HepG2 (cell line): ENCODE data around the gene JTB. TPM values are rescaled to one million over a fixed set of nuclear protein-coding genes. Genes with fewer than 3 reads are reported as not detected.

ENCODE experiments used
- ARNTL ChIP-seq: sonication (generic); formaldehyde crosslinking; IDR thresholded peaks from 2 replicates; pipeline ENCODE4 v1.4.0; 2020; ENCODE audit warnings: mild to moderate bottlenecking, missing genetic modification reagents
- CSRNP2 ChIP-seq: sonication (generic); formaldehyde crosslinking; conservative IDR thresholded peaks from 2 replicates; pipeline ENCODE4 v1.8.0; 2022; ENCODE audit warnings: low read depth, missing genetic modification reagents
- FLYWCH1 ChIP-seq: sonication (generic); formaldehyde crosslinking; IDR thresholded peaks from 2 replicates; pipeline ENCODE4 v1.8.1; 2023; ENCODE audit warnings: mild to moderate bottlenecking, missing genetic modification reagents
- HOXA5 ChIP-seq: sonication (generic); formaldehyde crosslinking; IDR thresholded peaks from 2 replicates; pipeline ENCODE4 v1.4.0; 2020; ENCODE audit warnings: missing genetic modification reagents
- NFIC ChIP-seq: IDR thresholded peaks from 2 replicates; pipeline ENCODE4 v1.6.1; 2012; ENCODE audit warnings: mild to moderate bottlenecking, low read length, inconsistent platforms
- PRPF4 ChIP-seq: fragments of 200-400 bp; formaldehyde crosslinking; IDR thresholded peaks from 2 replicates; pipeline ENCODE4 v1.6.1; 2016; ENCODE audit warnings: low read length, low read depth; ENCODE audit not compliant: poor library complexity, severe bottlenecking
- RXRB ChIP-seq: IDR thresholded peaks from 2 replicates; pipeline ENCODE4 v1.6.1; 2016; ENCODE audit warnings: borderline replicate concordance, missing genetic modification reagents, missing compliant biosample characterization
- SMAD3 ChIP-seq: sonication (generic); formaldehyde crosslinking; IDR thresholded peaks from 2 replicates; pipeline ENCODE4 v1.4.0; 2020; ENCODE audit warnings: missing genetic modification reagents
- TFAP4 ChIP-seq: sonication (generic); IDR thresholded peaks from 2 replicates; pipeline ENCODE4 v1.6.1; 2016; ENCODE audit warnings: low read depth, borderline replicate concordance
- YEATS2 ChIP-seq: sonication (generic); formaldehyde crosslinking; IDR thresholded peaks from 2 replicates; pipeline ENCODE4 v1.4.0; 2020; ENCODE audit warnings: missing genetic modification reagents, borderline replicate concordance
- ZBTB44 ChIP-seq: sonication (generic); formaldehyde crosslinking; IDR thresholded peaks from 2 replicates; pipeline ENCODE4 v1.4.0; 2020; ENCODE audit warnings: missing genetic modification reagents
- ZHX1 ChIP-seq: sonication (generic); formaldehyde crosslinking; IDR thresholded peaks from 2 replicates; pipeline ENCODE4 v1.8.1; 2022; ENCODE audit warnings: low read depth, mild to moderate bottlenecking, missing genetic modification reagents
- ZNF10 ChIP-seq: sonication (generic); formaldehyde crosslinking; IDR thresholded peaks from 2 replicates; pipeline ENCODE4 v1.4.0; 2020; ENCODE audit warnings: mild to moderate bottlenecking, low read depth, missing genetic modification reagents, borderline replicate concordance
- ZNF12 ChIP-seq: sonication (generic); formaldehyde crosslinking; IDR thresholded peaks from 2 replicates; pipeline ENCODE4 v1.5.0; 2020; ENCODE audit warnings: missing genetic modification reagents
- ZNF232 ChIP-seq: sonication (generic); formaldehyde crosslinking; IDR thresholded peaks from 2 replicates; pipeline ENCODE4 v1.4.0; 2020; ENCODE audit warnings: missing genetic modification reagents, borderline replicate concordance
- ZNF274 ChIP-seq: sonication (generic); formaldehyde crosslinking; IDR thresholded peaks from 2 replicates; pipeline ENCODE4 v1.5.1; 2020; ENCODE audit warnings: mild to moderate bottlenecking, missing genetic modification reagents
- ZNF501 ChIP-seq: sonication (generic); formaldehyde crosslinking; IDR thresholded peaks from 2 replicates; pipeline ENCODE4 v1.5.1; 2020; ENCODE audit warnings: mild to moderate bottlenecking, moderate library complexity, missing genetic modification reagents
- ZNF577 ChIP-seq: sonication (generic); formaldehyde crosslinking; IDR thresholded peaks from 2 replicates; pipeline ENCODE4 v1.4.0; 2020; ENCODE audit warnings: mild to moderate bottlenecking, low read depth, missing genetic modification reagents, borderline replicate concordance
- ZNF615 ChIP-seq: sonication (generic); formaldehyde crosslinking; IDR thresholded peaks from 2 replicates; pipeline ENCODE4 v1.5.0; 2020; ENCODE audit warnings: mild to moderate bottlenecking, missing genetic modification reagents, borderline replicate concordance
- ZNF629 ChIP-seq: sonication (generic); formaldehyde crosslinking; conservative IDR thresholded peaks from 2 replicates; pipeline ENCODE4 v1.5.0; 2020; ENCODE audit warnings: missing genetic modification reagents
- ZSCAN29 ChIP-seq: sonication (generic); formaldehyde crosslinking; conservative IDR thresholded peaks from 2 replicates; pipeline ENCODE4 v1.4.0; 2020; ENCODE audit warnings: mild to moderate bottlenecking, missing genetic modification reagents
- ZSCAN31 ChIP-seq: sonication (generic); formaldehyde crosslinking; IDR thresholded peaks from 2 replicates; pipeline ENCODE4 v1.5.0; 2020; ENCODE audit warnings: low read depth, mild to moderate bottlenecking, missing genetic modification reagents
- polyA plus RNA-seq, 8 experiments: library from polyadenylated mRNA; depleted of rRNA in 3 of 8; stranded (reverse) in 7 of 8; unstranded in 1 of 8; fragments of >200 nt; fragmentation: Illumina TruSeq in 4 of 8; extraction: Trizol in 4 of 8; gene quantifications; 2 replicates each; pipeline versions ENCODE4 v1.2.1 to v1.2.3, GENCODE V29; 2011 to 2016; ENCODE audit warnings: low read depth in 4 of 8, missing spikeins in 1 of 8, mixed read lengths in 1 of 8; ENCODE audit not compliant: insufficient read depth in 1 of 8
- total RNA-seq, 5 experiments: library from RNA; depleted of rRNA; stranded (reverse); fragments of >200 nt; fragmentation: Illumina TruSeq; extraction: Trizol; gene quantifications; 2 replicates each; pipeline ENCODE4 v1.2.3, GENCODE V29; 2016; ENCODE audit warnings: low read depth in 1 of 5

Gene JTB
- total and polyA plus RNA-seq, 2 of the 13 experiments (the other 11 are each of a cell fraction or from before 2014, with no cell fraction given), result 96.7 to 99.2 TPM

- no peak for TF ChIP-seq ZNF10
- TF ChIP-seq ZSCAN31, result peak; percentile 89
- TF ChIP-seq YEATS2 (CRISPR knock-in tag), result peak; percentile 41; the same call in 1 of the 2 replicates
- peak; percentile 98 for TF ChIP-seq ZNF501 (CRISPR knock-in tag)
- no peak for TF ChIP-seq PRPF4
- TF ChIP-seq ZNF232, result peak; percentile 88; the same call in 1 of the 2 replicates
- peak; percentile 82 for TF ChIP-seq ZSCAN29 (CRISPR knock-in tag)
- no peak for TF ChIP-seq NFIC
- TF ChIP-seq ZNF577 (CRISPR knock-in tag), result no peak
- peak; percentile 34; the same call in 1 of the 2 replicates for TF ChIP-seq HOXA5 (CRISPR knock-in tag)
- no peak for TF ChIP-seq ZNF629
- TF ChIP-seq ZNF615 (CRISPR knock-in tag), result no peak
- no peak for TF ChIP-seq ZNF12
- TF ChIP-seq ZBTB44 (CRISPR knock-in tag), result peak; percentile 83; the same call in 1 of the 2 replicates
- TF ChIP-seq CSRNP2, result no peak; the same call in 1 of the 2 replicates
- TF ChIP-seq ARNTL (CRISPR knock-in tag), result peak; percentile 94
- peak; percentile 75 for TF ChIP-seq SMAD3 (CRISPR knock-in tag)
- peak; percentile 61 for TF ChIP-seq RXRB (CRISPR knock-in tag)
- peak; percentile 88; the same call in 1 of the 2 replicates for TF ChIP-seq ZNF274
- no peak for TF ChIP-seq FLYWCH1 (CRISPR knock-in tag)
- peak; percentile 56; the same call in 1 of the 2 replicates for TF ChIP-seq TFAP4
- TF ChIP-seq ZHX1 (CRISPR knock-in tag), result no peak
Measured at GRCh38 chr1:153967107-153967999, 10.1 kb downstream of the JTB start, which contains the start of gene CREB3L4 (continued).
